SK-N-MC (cell line): Measurements from ENCODE around the gene ADAMTS17.

Experiments used
- DNase-seq: peaks from one replicate; pipeline ENCODE4 v3.0.0-alpha.2; 2011; ENCODE audit warnings: low read depth, low spot score
- H3K27ac ChIP-seq: fragments of 200-600 bp; sonication (generic); 2 replicates; pipeline ENCODE4 v1.5.1; 2016; ENCODE audit warnings: mixed run types
- H3K36me3 ChIP-seq: fragments of 200-600 bp; sonication (generic); 2 replicates; pipeline ENCODE4 v1.6.1; 2017; ENCODE audit warnings: antibody characterized with exemption, low read length, mixed read lengths; ENCODE audit not compliant: insufficient read depth
- H3K4me3 ChIP-seq: fragments of 200-600 bp; sonication (generic); 2 replicates; pipeline ENCODE4 v1.5.1; 2016
- H3K9ac ChIP-seq: fragments of 200-600 bp; sonication (generic); 2 replicates; pipeline ENCODE4 v1.8.0; 2017; ENCODE audit warnings: mixed run types, mixed read lengths; ENCODE audit not compliant: insufficient read length
- H3K9me3 ChIP-seq: fragments of 200-600 bp; sonication (generic); 2 replicates; pipeline ENCODE4 v1.6.1; 2017; ENCODE audit warnings: low read depth, mild to moderate bottlenecking, antibody characterized with exemption, low read length, moderate library complexity, mixed read lengths
- EZH2 ChIP-seq: fragments of 200-600 bp; sonication (generic); IDR thresholded peaks from one replicate; pipeline ENCODE4 v1.6.1; 2017; ENCODE audit warnings: antibody characterized with exemption
- FOXP2 ChIP-seq: optimal IDR thresholded peaks from 2 replicates; pipeline ENCODE3; 2011; ENCODE audit warnings: mild to moderate bottlenecking, moderate library complexity; ENCODE audit not compliant: insufficient read depth; ENCODE audit errors: extremely low read length, control extremely low read depth
- POLR2AphosphoS5 ChIP-seq: IDR thresholded peaks from 2 replicates; pipeline ENCODE4 v1.6.1; 2012; ENCODE audit warnings: mild to moderate bottlenecking, low read depth, low read length, borderline replicate concordance

The ADAMTS17 gene

GRCh38 chr15:100235030-100235617 is 106.7 kb downstream of the ADAMTS17 start:
- no peaks in the 10 kb centered on the region for H3K36me3 ChIP-seq
- no peak for DNase-seq
- no peak overlapping the region for H3K9ac ChIP-seq
- H3K27ac ChIP-seq = no peak overlapping the region
- TF ChIP-seq EZH2 (no peak), POLR2AphosphoS5 (no peak), FOXP2 (no peak)
- H3K9me3 ChIP-seq = no peaks in the 10 kb centered on the region
- H3K4me3 ChIP-seq = no peak overlapping the region

GRCh38 chr15:100234158-100235029 is 107.4 kb downstream of the ADAMTS17 start:
- no peaks in the 10 kb centered on the region for H3K9me3 ChIP-seq

DNA sequence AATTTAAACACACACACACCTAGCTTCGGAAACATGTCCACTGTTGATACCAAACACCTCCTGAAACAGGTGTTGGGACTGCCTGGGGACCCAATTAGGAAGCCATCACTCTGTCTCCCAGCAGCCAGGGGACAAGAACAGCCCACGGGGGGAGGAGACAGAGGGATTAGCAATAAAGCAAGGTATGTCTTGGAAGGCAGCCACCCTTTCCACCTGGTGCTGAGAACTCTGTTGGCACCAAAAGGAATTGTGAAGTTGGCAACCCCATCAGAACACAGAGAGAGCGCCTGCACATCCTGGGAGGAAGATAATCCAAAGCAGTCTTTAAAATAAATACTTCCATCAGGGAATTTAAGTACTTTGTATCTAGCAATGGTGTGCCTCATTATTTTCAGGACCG is 111.0 kb downstream of the ADAMTS17 start:
- TF ChIP-seq POLR2AphosphoS5 = no peak
- no peak for TF ChIP-seq EZH2
- TF ChIP-seq FOXP2 = no peak
- H3K9me3 ChIP-seq = no peaks in the 10 kb centered on the region

More at GRCh38 chr15:100234158-100235029, 107.4 kb downstream of the ADAMTS17 start:
- no peaks in the 10 kb centered on the region for H3K36me3 ChIP-seq
- no peak for DNase-seq
- H3K9ac ChIP-seq = no peak overlapping the region
- TF ChIP-seq POLR2AphosphoS5 (no peak), FOXP2 (no peak), EZH2 (no peak)
- H3K4me3 ChIP-seq = no peak overlapping the region
- no peak overlapping the region for H3K27ac ChIP-seq

GRCh38 chr15:100229181-100230163 is 112.3 kb downstream of the ADAMTS17 start:
- Histone ChIP-seq H3K9me3 (no peaks in the 10 kb centered on the region), H3K27ac (no peak overlapping the region), H3K4me3 (no peak overlapping the region), H3K36me3 (no peaks in the 10 kb centered on the region), H3K9ac (no peak overlapping the region)
- DNase-seq = no peak
- TF ChIP-seq EZH2 = no peak
- TF ChIP-seq POLR2AphosphoS5 = no peak
- no peak for TF ChIP-seq FOXP2

More for the DNA sequence above, 111.0 kb downstream of the ADAMTS17 start:
- no peaks in the 10 kb centered on the region for H3K36me3 ChIP-seq
- no peak overlapping the region for H3K4me3 ChIP-seq
- no peak overlapping the region for H3K27ac ChIP-seq
- H3K9ac ChIP-seq = no peak overlapping the region
- DNase-seq = no peak

DNA sequence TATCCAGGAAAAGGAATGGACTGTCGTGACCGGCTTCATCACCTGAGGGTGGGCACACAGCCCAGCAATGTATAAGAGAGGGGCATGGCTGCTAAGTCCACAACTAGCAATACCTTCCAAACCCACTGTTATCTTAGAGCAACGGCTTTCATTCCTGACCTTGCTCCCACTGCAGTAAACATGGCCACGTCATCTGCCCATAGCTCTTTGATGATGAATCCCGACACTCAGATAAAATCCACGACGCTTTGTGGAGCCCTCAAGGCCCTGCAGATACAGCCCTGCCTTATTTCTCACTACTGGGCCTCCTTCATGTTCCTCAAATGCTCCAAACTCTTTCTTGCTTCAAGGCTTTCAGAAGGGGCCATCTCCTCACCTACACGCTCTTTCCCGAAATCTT is 114.0 kb downstream of the ADAMTS17 start:
- Histone ChIP-seq H3K9ac (no peak overlapping the region), H3K36me3 (no peaks in the 10 kb centered on the region), H3K27ac (no peak overlapping the region), H3K9me3 (no peaks in the 10 kb centered on the region), H3K4me3 (no peak overlapping the region)
- no peak for DNase-seq
- TF ChIP-seq FOXP2 = no peak
- TF ChIP-seq POLR2AphosphoS5 = no peak
- no peak for TF ChIP-seq EZH2

GRCh38 chr15:100226107-100226506 is 115.7 kb downstream of the ADAMTS17 start:
- no peak for DNase-seq

GRCh38 chr15:100224206-100225185 is 117.3 kb downstream of the ADAMTS17 start:
- H3K27ac ChIP-seq = no peak overlapping the region
- no peaks in the 10 kb centered on the region for H3K36me3 ChIP-seq
- no peak overlapping the region for H3K9ac ChIP-seq
- no peak for TF ChIP-seq POLR2AphosphoS5
- no peak for TF ChIP-seq EZH2
- TF ChIP-seq FOXP2 = no peak
- no peak overlapping the region for H3K4me3 ChIP-seq
- DNase-seq = no peak
- no peaks in the 10 kb centered on the region for H3K9me3 ChIP-seq

More at GRCh38 chr15:100226107-100226506, 115.7 kb downstream of the ADAMTS17 start:
- Histone ChIP-seq H3K9ac (no peak overlapping the region), H3K36me3 (no peaks in the 10 kb centered on the region), H3K4me3 (no peak overlapping the region), H3K9me3 (no peaks in the 10 kb centered on the region), H3K27ac (no peak overlapping the region)
- no peak for TF ChIP-seq FOXP2
- TF ChIP-seq POLR2AphosphoS5 = no peak
- no peak for TF ChIP-seq EZH2
